Middle frontal gyrus (tissue), 1 donor: ENCODE measurements around the gene ISG15.
A peak's percentile ranks its signal among the peaks of the same experiment; 100 is the strongest.

Source experiments
- DNase-seq: peaks from one replicate; pipeline ENCODE4 v3.0.0-alpha.2; 2015; ENCODE audit warnings: low spot score; ENCODE audit errors: extremely low spot score

The ISG15 gene

GRCh38 chr1:1013105-1013921, at the start of gene ISG15:
Gene ISG15, plus strand, starts transcription at chr1:1013497. Its CDS starts 77 bp downstream, at chr1:1013574.
- peak; percentile 70 for DNase-seq

- DNase-seq, result no peak
Observed at GRCh38 chr1:963746-964525, 49.4 kb upstream of the ISG15 start.

GRCh38 chr1:964691-965525, 48.4 kb upstream of the ISG15 start:
- DNase-seq, result no peak

- DNase-seq, result no peak
Observed at GRCh38 chr1:965526-966134, 47.7 kb upstream of the ISG15 start.

- DNase-seq, result no peak
Observed at GRCh38 chr1:966135-966703, 47.1 kb upstream of the ISG15 start, which contains the start of gene PLEKHN1. Gene PLEKHN1, plus strand, starts transcription at chr1:966482. Its CDS starts 50 bp downstream, at chr1:966532.

GRCh38 chr1:966704-967300, 46.5 kb upstream of the ISG15 start:
- DNase-seq, result no peak

GRCh38 chr1:967466-968343, 45.6 kb upstream of the ISG15 start:
- no peak for DNase-seq

GRCh38 chr1:969260-969855, 43.9 kb upstream of the ISG15 start:
- no peak for DNase-seq

- no peak for DNase-seq
Observed at GRCh38 chr1:970242-970972, 42.9 kb upstream of the ISG15 start.

GRCh38 chr1:970973-971730, 42.1 kb upstream of the ISG15 start:
- DNase-seq, result no peak

- no peak for DNase-seq
Observed at GRCh38 chr1:971751-972506, 41.4 kb upstream of the ISG15 start.

- no peak for DNase-seq
Observed at GRCh38 chr1:972726-973458, 40.4 kb upstream of the ISG15 start.

GRCh38 chr1:973459-974292, 39.6 kb upstream of the ISG15 start:
- DNase-seq, result no peak

GRCh38 chr1:974293-974640, 39.0 kb upstream of the ISG15 start:
- no peak for DNase-seq

- no peak for DNase-seq
Observed at GRCh38 chr1:974687-975328, 38.5 kb upstream of the ISG15 start.
